SU-DHL-6 (cell line): ENCODE measurements around the gene KLHL10.

Experiments used
- H2AFZ ChIP-seq: fragments of 200-600 bp; sonication (generic); 2 replicates; pipeline ENCODE4 v1.6.1; 2014; ENCODE audit warnings: low read depth, mild to moderate bottlenecking, moderate library complexity, mixed read lengths, antibody characterized with exemption, low read length; ENCODE audit not compliant: severe bottlenecking
- H3F3A ChIP-seq: fragments of 200-600 bp; shearing (Covaris generic); 2 replicates; pipeline ENCODE4 v1.6.0; 2016; ENCODE audit warnings: antibody characterized with exemption, mild to moderate bottlenecking; ENCODE audit not compliant: insufficient read depth
- H3K27ac ChIP-seq: fragments of 200-600 bp; sonication (generic); 2 replicates; pipeline ENCODE4 v1.5.1; 2016; ENCODE audit warnings: low read depth, mild to moderate bottlenecking, low read length, moderate library complexity, mixed read lengths
- H3K27me3 ChIP-seq: fragments of 200-600 bp; sonication (generic), shearing (Covaris generic); 2 replicates; pipeline ENCODE4 v1.6.0; 2014; ENCODE audit warnings: mild to moderate bottlenecking, low read length
- H3K36me3 ChIP-seq: fragments of 200-600 bp; sonication (generic); 2 replicates; pipeline ENCODE4 v1.6.1; 2014; ENCODE audit warnings: mild to moderate bottlenecking, low read length, mixed read lengths
- H3K4me2 ChIP-seq: fragments of 300-600, 200-600 bp; shearing (Covaris generic), sonication (generic); 2 replicates; pipeline ENCODE4 v1.6.0; 2014; ENCODE audit warnings: low read length, low read depth, mild to moderate bottlenecking; ENCODE audit not compliant: poor library complexity, severe bottlenecking
- H3K4me3 ChIP-seq: fragments of 200-600 bp; sonication (generic); 2 replicates; pipeline ENCODE4 v1.5.1; 2014; ENCODE audit warnings: antibody characterized with exemption, low read length, mild to moderate bottlenecking, mixed read lengths; ENCODE audit not compliant: insufficient read depth, poor library complexity, severe bottlenecking
- H3K79me2 ChIP-seq: fragments of 200-600 bp; sonication (generic); 2 replicates; pipeline ENCODE4 v1.6.1; 2014; ENCODE audit warnings: mild to moderate bottlenecking, low read length, moderate library complexity; ENCODE audit not compliant: insufficient read depth
- H3K9ac ChIP-seq: fragments of 200-600 bp; sonication (generic); 2 replicates; pipeline ENCODE4 v1.7.0; 2014; ENCODE audit warnings: mild to moderate bottlenecking, low read length
- H3K9me2 ChIP-seq: fragments of 200-600 bp; sonication (generic); replicated peaks from 2 replicates; pipeline ENCODE4 v1.6.1; 2014; ENCODE audit warnings: low read length; ENCODE audit not compliant: insufficient read depth
- H3K9me3 ChIP-seq: fragments of 200-600 bp; sonication (generic); 2 replicates; pipeline ENCODE4 v1.6.1; 2014; ENCODE audit warnings: low read length, mixed read lengths; ENCODE audit not compliant: insufficient read depth
- H4K20me1 ChIP-seq: fragments of 200-600 bp; sonication (generic); 2 replicates; pipeline ENCODE4 v1.6.1; 2014; ENCODE audit warnings: low read depth, mild to moderate bottlenecking, antibody characterized with exemption, low read length, moderate library complexity, mixed read lengths
- EZH2phosphoT487 ChIP-seq: fragments of 200-600 bp; sonication (generic), shearing (Covaris generic); conservative IDR thresholded peaks from 2 replicates; pipeline ENCODE4 v1.6.1; 2018; ENCODE audit warnings: mild to moderate bottlenecking, antibody characterized with exemption, low read length, moderate library complexity, mixed read lengths
- TF ChIP-seq, protein P1 (sequence below): fragments of 200-600 bp; sonication (generic); IDR thresholded peaks from one replicate; pipeline ENCODE4 v1.5.1; 2017; ENCODE audit warnings: antibody characterized with exemption, mild to moderate bottlenecking, low read length, moderate library complexity; ENCODE audit not compliant: insufficient read depth, poor library complexity, severe bottlenecking

Gene KLHL10

DNA sequence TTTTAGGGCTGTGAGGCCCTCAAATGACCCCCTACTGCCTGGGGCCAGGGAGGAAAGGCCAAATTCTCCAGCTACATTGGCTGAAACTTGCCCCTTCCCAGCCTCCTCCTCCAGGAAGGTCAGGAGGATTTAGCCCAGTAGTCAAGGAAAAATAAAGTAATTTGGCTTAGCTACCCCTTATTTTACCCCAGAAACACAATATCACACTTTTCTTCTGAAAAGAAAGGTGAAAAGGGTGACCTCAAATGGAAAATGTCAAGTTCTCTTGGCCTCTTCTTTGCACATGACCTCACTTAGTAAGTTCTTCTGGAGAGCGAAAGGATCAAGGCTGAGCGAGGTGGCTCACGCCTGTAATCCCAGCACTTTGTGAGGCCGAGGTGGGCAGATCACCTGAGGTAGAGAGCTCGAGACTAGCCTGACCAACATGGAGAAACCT lies 43.1 kb upstream of the KLHL10 start:
- Histone ChIP-seq H3K9me3 (no peaks in the 10 kb centered on the region), H3K27me3 (no peaks in the 10 kb centered on the region), H3K4me2 (no peak overlapping the region), H2AFZ (no peak overlapping the region), H3K4me3 (no peak overlapping the region), H3K36me3 (no peaks in the 10 kb centered on the region), H3K9me2 (no peaks in the 10 kb centered on the region), H3K79me2 (no peaks in the 10 kb centered on the region), H3F3A (no peaks in the 10 kb centered on the region), H3K27ac (no peak overlapping the region), H4K20me1 (no peaks in the 10 kb centered on the region), H3K9ac (no peak overlapping the region)
- TF ChIP-seq, protein P1, sequence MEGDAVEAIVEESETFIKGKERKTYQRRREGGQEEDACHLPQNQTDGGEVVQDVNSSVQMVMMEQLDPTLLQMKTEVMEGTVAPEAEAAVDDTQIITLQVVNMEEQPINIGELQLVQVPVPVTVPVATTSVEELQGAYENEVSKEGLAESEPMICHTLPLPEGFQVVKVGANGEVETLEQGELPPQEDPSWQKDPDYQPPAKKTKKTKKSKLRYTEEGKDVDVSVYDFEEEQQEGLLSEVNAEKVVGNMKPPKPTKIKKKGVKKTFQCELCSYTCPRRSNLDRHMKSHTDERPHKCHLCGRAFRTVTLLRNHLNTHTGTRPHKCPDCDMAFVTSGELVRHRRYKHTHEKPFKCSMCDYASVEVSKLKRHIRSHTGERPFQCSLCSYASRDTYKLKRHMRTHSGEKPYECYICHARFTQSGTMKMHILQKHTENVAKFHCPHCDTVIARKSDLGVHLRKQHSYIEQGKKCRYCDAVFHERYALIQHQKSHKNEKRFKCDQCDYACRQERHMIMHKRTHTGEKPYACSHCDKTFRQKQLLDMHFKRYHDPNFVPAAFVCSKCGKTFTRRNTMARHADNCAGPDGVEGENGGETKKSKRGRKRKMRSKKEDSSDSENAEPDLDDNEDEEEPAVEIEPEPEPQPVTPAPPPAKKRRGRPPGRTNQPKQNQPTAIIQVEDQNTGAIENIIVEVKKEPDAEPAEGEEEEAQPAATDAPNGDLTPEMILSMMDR, result no peak
- no peak for TF ChIP-seq EZH2phosphoT487

DNA sequence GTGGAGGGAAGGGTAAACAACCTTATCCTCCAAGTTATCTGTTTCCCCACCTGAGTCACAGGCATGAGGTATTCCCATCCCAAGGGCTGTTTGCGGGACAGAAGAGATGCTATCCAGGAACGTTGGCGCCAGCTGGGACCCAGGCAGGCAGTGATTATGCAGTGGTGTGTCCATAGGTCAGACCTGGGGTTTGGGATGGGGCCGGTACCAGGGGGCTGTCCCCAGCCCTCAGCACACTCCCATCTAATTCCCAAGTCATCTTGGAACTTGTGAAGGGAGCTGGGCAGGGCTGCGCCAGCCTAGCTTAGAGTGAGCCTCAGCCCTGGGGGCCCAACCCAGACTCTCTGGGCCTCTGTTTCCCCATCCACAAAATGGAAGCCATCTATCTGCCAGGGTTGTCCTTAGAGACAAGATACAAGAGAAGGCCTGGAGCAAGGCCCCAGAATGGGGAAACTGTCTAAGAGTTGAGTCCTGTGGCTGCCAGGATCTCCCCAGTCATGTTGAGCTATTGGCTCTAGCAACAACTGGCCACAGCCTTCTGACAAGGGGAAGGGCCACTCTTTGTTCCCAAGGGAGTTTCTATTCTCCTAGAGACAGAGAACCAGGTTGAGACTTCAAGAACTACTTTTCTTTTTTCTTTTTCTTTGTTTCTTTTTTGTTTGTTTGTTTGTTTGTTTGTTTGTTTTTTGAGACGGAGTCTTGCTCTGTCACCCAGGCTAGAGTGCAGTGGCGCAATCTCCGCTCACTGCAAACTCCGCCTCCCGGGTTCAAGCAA lies 41.3 kb upstream of the KLHL10 start:
- H3K79me2 ChIP-seq, result no peaks in the 10 kb centered on the region
- no peak overlapping the region for H3K27ac ChIP-seq
- no peak overlapping the region for H3K4me3 ChIP-seq
- no peaks in the 10 kb centered on the region for H3K36me3 ChIP-seq
- H2AFZ ChIP-seq, result no peak overlapping the region
- no peaks in the 10 kb centered on the region for H3K27me3 ChIP-seq
- no peaks in the 10 kb centered on the region for H3K9me2 ChIP-seq
- H3K4me2 ChIP-seq, result no peak overlapping the region
- TF ChIP-seq, protein P1, result no peak
- TF ChIP-seq EZH2phosphoT487, result no peak
- no peaks in the 10 kb centered on the region for H3K9me3 ChIP-seq
- H4K20me1 ChIP-seq, result no peaks in the 10 kb centered on the region
- H3K9ac ChIP-seq, result no peak overlapping the region
- H3F3A ChIP-seq, result no peaks in the 10 kb centered on the region

DNA sequence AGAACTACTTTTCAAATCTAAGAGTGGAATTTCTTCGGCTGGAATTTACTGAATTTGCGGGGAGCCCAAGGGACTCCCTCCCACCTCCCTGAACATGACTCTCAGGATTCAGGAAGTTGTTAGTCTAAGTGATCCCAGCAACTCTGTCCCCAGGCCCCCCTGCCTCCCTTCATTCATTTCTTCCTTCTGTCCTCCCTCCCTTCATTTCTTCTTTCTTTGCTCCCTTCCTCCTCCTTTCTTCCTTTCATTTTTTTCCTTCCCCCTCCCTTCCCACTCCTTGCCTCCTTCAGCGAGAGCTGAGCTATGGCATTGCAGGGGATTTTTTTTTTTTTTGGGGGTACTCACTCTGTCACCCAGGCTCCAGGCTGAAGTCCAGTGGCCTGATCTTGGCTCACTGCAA lies 40.2 kb upstream of the KLHL10 start:
- no peaks in the 10 kb centered on the region for H3F3A ChIP-seq
- H4K20me1 ChIP-seq, result no peaks in the 10 kb centered on the region
- H3K4me3 ChIP-seq, result no peak overlapping the region
- no peaks in the 10 kb centered on the region for H3K27me3 ChIP-seq
- no peak overlapping the region for H2AFZ ChIP-seq
- no peak overlapping the region for H3K4me2 ChIP-seq
- H3K79me2 ChIP-seq, result no peaks in the 10 kb centered on the region
- no peaks in the 10 kb centered on the region for H3K9me2 ChIP-seq
- no peaks in the 10 kb centered on the region for H3K36me3 ChIP-seq
- no peak overlapping the region for H3K9ac ChIP-seq
- TF ChIP-seq, protein P1, result no peak
- no peak for TF ChIP-seq EZH2phosphoT487
- no peak overlapping the region for H3K27ac ChIP-seq
- H3K9me3 ChIP-seq, result no peaks in the 10 kb centered on the region
